Ishikawa (cell line): ENCODE data around the gene TBC1D5.

Source experiments
- CEBPB ChIP-seq: IDR thresholded peaks from 2 replicates; pipeline ENCODE4 v1.6.1; 2012
- EP300 ChIP-seq: IDR thresholded peaks from 2 replicates; pipeline ENCODE4 v1.6.1; 2012; ENCODE audit warnings: borderline replicate concordance
- NFIC ChIP-seq: IDR thresholded peaks from 2 replicates; pipeline ENCODE4 v1.6.1; 2012

- TF ChIP-seq CEBPB (no peak), NFIC (no peak), EP300 (no peak)
Observed at GRCh38 chr3:17402442-17402841, 340.0 kb downstream of the TBC1D5 start.
